Mesendoderm (in vitro differentiated cells): ENCODE measurements around the gene GBX1. TPM values are rescaled to one million over a fixed set of nuclear protein-coding genes. Genes with fewer than 3 reads are reported as not detected.

Experiments
- DNase-seq: peaks from one replicate; pipeline ENCODE4 v3.0.0; 2013
- H2AK5ac ChIP-seq: 2 replicates; pipeline ENCODE4 v1.6.1; 2013; ENCODE audit warnings: low read length, inconsistent platforms
- H2BK120ac ChIP-seq: 2 replicates; pipeline ENCODE4 v1.6.1; 2013; ENCODE audit warnings: low read depth, mild to moderate bottlenecking, low read length, moderate library complexity, mixed read lengths
- H2BK15ac ChIP-seq: replicated peaks from 2 replicates; pipeline ENCODE4 v1.6.1; 2013; ENCODE audit warnings: low read depth, mild to moderate bottlenecking, moderate library complexity
- H2BK5ac ChIP-seq: 2 replicates; pipeline ENCODE4 v1.6.1; 2013; ENCODE audit warnings: low read length, inconsistent platforms
- H3K18ac ChIP-seq: 2 replicates; pipeline ENCODE4 v1.6.1; 2013; ENCODE audit warnings: mild to moderate bottlenecking, low read length, mixed read lengths
- H3K23ac ChIP-seq: one replicate; pipeline ENCODE4 v1.6.1; 2013; ENCODE audit warnings: low read length
- H3K27ac ChIP-seq: 2 replicates; pipeline ENCODE4 v1.5.1; 2013; ENCODE audit warnings: low read depth, mild to moderate bottlenecking, inconsistent platforms, low read length, moderate library complexity
- H3K27me3 ChIP-seq: 2 replicates; pipeline ENCODE4 v1.6.1; 2013; ENCODE audit warnings: low read length, control low read depth, mild to moderate bottlenecking, inconsistent platforms; ENCODE audit not compliant: insufficient read depth, poor library complexity
- H3K36me3 ChIP-seq: 2 replicates; pipeline ENCODE4 v1.6.1; 2013; ENCODE audit warnings: low read length, inconsistent platforms; ENCODE audit not compliant: control insufficient read depth, insufficient read depth
- H3K4ac ChIP-seq: one replicate; pipeline ENCODE4 v1.6.1; 2013; ENCODE audit warnings: low read depth, mild to moderate bottlenecking, low read length, moderate library complexity
- H3K4me1 ChIP-seq: 2 replicates; pipeline ENCODE4 v1.6.1; 2013; ENCODE audit warnings: low read depth, low read length, inconsistent platforms; ENCODE audit not compliant: control insufficient read depth
- H3K4me2 ChIP-seq: 2 replicates; pipeline ENCODE4 v1.6.1; 2013; ENCODE audit warnings: low read length
- H3K4me3 ChIP-seq: 2 replicates; pipeline ENCODE4 v1.5.1; 2013; ENCODE audit warnings: mild to moderate bottlenecking, low read length
- H3K56ac ChIP-seq: one replicate; pipeline ENCODE4 v1.6.1; 2013; ENCODE audit warnings: low read length
- H3K79me1 ChIP-seq: 2 replicates; pipeline ENCODE4 v1.6.1; 2013; ENCODE audit warnings: low read length, inconsistent platforms
- H3K79me2 ChIP-seq: 2 replicates; pipeline ENCODE4 v1.6.1; 2013; ENCODE audit warnings: mild to moderate bottlenecking, low read length; ENCODE audit not compliant: control insufficient read depth, insufficient read depth
- H3K9ac ChIP-seq: 2 replicates; pipeline ENCODE4 v1.6.1; 2013; ENCODE audit warnings: low read length, inconsistent platforms
- H4K5ac ChIP-seq: one replicate; pipeline ENCODE4 v1.6.1; 2013; ENCODE audit warnings: low read length
- H4K8ac ChIP-seq: one replicate; pipeline ENCODE4 v1.6.1; 2013; ENCODE audit warnings: low read depth, mild to moderate bottlenecking, control low read depth, low read length, moderate library complexity
- WGBS: extraction: QIAGEN DNeasy Blood & Tissue Kit; methylation state at CpG from one replicate; pipeline ENCODE4 v1.1.7; 2013; ENCODE audit warnings: low lambda C conversion rate, missing lambda C conversion rate; ENCODE audit not compliant: insufficient coverage; ENCODE audit errors: extremely low coverage; 5-methylcytosine and 5-hydroxymethylcytosine counted together
- polyA plus RNA-seq, 2 experiments: library from polyadenylated mRNA; stranded (reverse); fragments of 200-250 nt; gene quantifications; one replicate each; pipeline ENCODE4 v1.2.3, GENCODE V29; 2013

The GBX1 gene
- polyA plus RNA-seq (2013, experiment 1 of 2), result not detected
- polyA plus RNA-seq (2013, experiment 2 of 2), result not detected

- H4K8ac ChIP-seq, result no peak within 1 kb of the TSS
Measured at GRCh38 chr7:151167197-151167961, at the start of gene GBX1. TSS of gene GBX1 (minus strand) at chr7:151167694. CDS start at chr7:151167548, 146 bp downstream.

GRCh38 chr7:151215396-151215795, 47.9 kb upstream of the GBX1 start:
- Histone ChIP-seq H2AK5ac (no peak overlapping the region), H4K8ac (no peak overlapping the region), H3K23ac (no peak overlapping the region), H3K36me3 (peaks cover 24% of the 10 kb centered on the region), H3K27me3 (no peaks in the 10 kb centered on the region), H4K5ac (no peak overlapping the region), H3K4me3 (no peak overlapping the region), H2BK120ac (no peak overlapping the region), H2BK5ac (no peak overlapping the region), H3K56ac (no peak overlapping the region), H3K4me1 (peaks cover 2% of the 10 kb centered on the region), H3K4me2 (no peak overlapping the region), H3K79me2 (no peaks in the 10 kb centered on the region), H3K27ac (no peak overlapping the region), H3K4ac (no peak overlapping the region), H2BK15ac (no peak overlapping the region), H3K79me1 (no peaks in the 10 kb centered on the region), H3K18ac (no peak overlapping the region), H3K9ac (no peak overlapping the region)
- WGBS, result no CpG with 5 or more reads among the region's 5 CpGs
- DNase-seq, result no peak

More at GRCh38 chr7:151167197-151167961, at the start of gene GBX1:
- Histone ChIP-seq H3K79me1 (no peaks in the 10 kb centered on the region), H3K9ac (peak within 1 kb of the TSS; percentile 44), H2BK120ac (no peak within 1 kb of the TSS), H3K4me2 (peak within 1 kb of the TSS; percentile 53), H3K56ac (peak within 1 kb of the TSS; percentile 60), H3K18ac (peak within 1 kb of the TSS; percentile 24), H3K79me2 (no peaks in the 10 kb centered on the region), H2AK5ac (no peak within 1 kb of the TSS), H2BK5ac (no peak within 1 kb of the TSS), H2BK15ac (no peak within 1 kb of the TSS), H3K36me3 (no peaks in the 10 kb centered on the region), H3K23ac (no peak within 1 kb of the TSS), H4K5ac (no peak within 1 kb of the TSS), H3K4ac (no peak within 1 kb of the TSS), H3K27ac (no peak within 1 kb of the TSS), H3K27me3 (peaks cover 44% of the 10 kb centered on the region), H3K4me1 (peaks cover 6% of the 10 kb centered on the region), H3K4me3 (no peak within 1 kb of the TSS)
- no peak for DNase-seq
- WGBS, result no CpG with 5 or more reads among the region's 101 CpGs

- Histone ChIP-seq H3K4ac (no peak overlapping the region), H3K79me2 (no peaks in the 10 kb centered on the region), H4K5ac (no peak overlapping the region), H4K8ac (no peak overlapping the region), H2AK5ac (no peak overlapping the region), H2BK5ac (no peak overlapping the region), H3K79me1 (no peaks in the 10 kb centered on the region), H3K27me3 (no peaks in the 10 kb centered on the region), H3K56ac (no peak overlapping the region), H2BK120ac (no peak overlapping the region), H3K4me1 (peaks cover 2% of the 10 kb centered on the region), H3K4me2 (no peak overlapping the region), H3K36me3 (peaks cover 18% of the 10 kb centered on the region), H3K9ac (no peak overlapping the region), H2BK15ac (no peak overlapping the region), H3K27ac (no peak overlapping the region), H3K4me3 (no peak overlapping the region), H3K18ac (no peak overlapping the region), H3K23ac (no peak overlapping the region)
- no CpG with 5 or more reads among the region's 3 CpGs for WGBS
- no peak for DNase-seq
Measured at GRCh38 chr7:151213826-151214225, 46.3 kb upstream of the GBX1 start.

- no peak overlapping the region for H2BK5ac ChIP-seq
- peaks cover 2% of the 10 kb centered on the region for H3K4me1 ChIP-seq
- no peak overlapping the region for H3K4me3 ChIP-seq
- H2BK120ac ChIP-seq, result no peak overlapping the region
- no peaks in the 10 kb centered on the region for H3K79me2 ChIP-seq
- no peak overlapping the region for H4K5ac ChIP-seq
- no peak overlapping the region for H2BK15ac ChIP-seq
- no peaks in the 10 kb centered on the region for H3K27me3 ChIP-seq
- no peak overlapping the region for H3K4me2 ChIP-seq
- DNase-seq, result no peak
- H3K4ac ChIP-seq, result no peak overlapping the region
- no peak overlapping the region for H3K23ac ChIP-seq
- no peak overlapping the region for H3K9ac ChIP-seq
- H3K27ac ChIP-seq, result no peak overlapping the region
- no peak overlapping the region for H3K56ac ChIP-seq
- H3K18ac ChIP-seq, result no peak overlapping the region
- peaks cover 17% of the 10 kb centered on the region for H3K36me3 ChIP-seq
- WGBS, result no CpG with 5 or more reads among the region's 5 CpGs
- H2AK5ac ChIP-seq, result no peak overlapping the region
- H3K79me1 ChIP-seq, result no peaks in the 10 kb centered on the region
- no peak overlapping the region for H4K8ac ChIP-seq
Measured at GRCh38 chr7:151212626-151213025, 45.1 kb upstream of the GBX1 start.

- no peak overlapping the region for H2BK15ac ChIP-seq
- DNase-seq, result no peak
- no peak overlapping the region for H4K8ac ChIP-seq
- H3K4me2 ChIP-seq, result no peak overlapping the region
- H2BK5ac ChIP-seq, result no peak overlapping the region
- H3K79me2 ChIP-seq, result no peaks in the 10 kb centered on the region
- no peaks in the 10 kb centered on the region for H3K79me1 ChIP-seq
- no CpG with 5 or more reads among the region's 3 CpGs for WGBS
- H3K27ac ChIP-seq, result no peak overlapping the region
- H2BK120ac ChIP-seq, result no peak overlapping the region
- no peak overlapping the region for H3K18ac ChIP-seq
- no peak overlapping the region for H3K23ac ChIP-seq
- no peak overlapping the region for H3K9ac ChIP-seq
- no peak overlapping the region for H3K4ac ChIP-seq
- H3K36me3 ChIP-seq, result peaks cover 14% of the 10 kb centered on the region
- H3K4me1 ChIP-seq, result peaks cover 2% of the 10 kb centered on the region
- H3K56ac ChIP-seq, result no peak overlapping the region
- H3K27me3 ChIP-seq, result no peaks in the 10 kb centered on the region
- no peak overlapping the region for H2AK5ac ChIP-seq
- no peak overlapping the region for H4K5ac ChIP-seq
- no peak overlapping the region for H3K4me3 ChIP-seq
Measured at GRCh38 chr7:151211155-151211772, 43.8 kb upstream of the GBX1 start.
